ENCODE measurements around the gene SLC25A25.

The SLC25A25 gene

DNA sequence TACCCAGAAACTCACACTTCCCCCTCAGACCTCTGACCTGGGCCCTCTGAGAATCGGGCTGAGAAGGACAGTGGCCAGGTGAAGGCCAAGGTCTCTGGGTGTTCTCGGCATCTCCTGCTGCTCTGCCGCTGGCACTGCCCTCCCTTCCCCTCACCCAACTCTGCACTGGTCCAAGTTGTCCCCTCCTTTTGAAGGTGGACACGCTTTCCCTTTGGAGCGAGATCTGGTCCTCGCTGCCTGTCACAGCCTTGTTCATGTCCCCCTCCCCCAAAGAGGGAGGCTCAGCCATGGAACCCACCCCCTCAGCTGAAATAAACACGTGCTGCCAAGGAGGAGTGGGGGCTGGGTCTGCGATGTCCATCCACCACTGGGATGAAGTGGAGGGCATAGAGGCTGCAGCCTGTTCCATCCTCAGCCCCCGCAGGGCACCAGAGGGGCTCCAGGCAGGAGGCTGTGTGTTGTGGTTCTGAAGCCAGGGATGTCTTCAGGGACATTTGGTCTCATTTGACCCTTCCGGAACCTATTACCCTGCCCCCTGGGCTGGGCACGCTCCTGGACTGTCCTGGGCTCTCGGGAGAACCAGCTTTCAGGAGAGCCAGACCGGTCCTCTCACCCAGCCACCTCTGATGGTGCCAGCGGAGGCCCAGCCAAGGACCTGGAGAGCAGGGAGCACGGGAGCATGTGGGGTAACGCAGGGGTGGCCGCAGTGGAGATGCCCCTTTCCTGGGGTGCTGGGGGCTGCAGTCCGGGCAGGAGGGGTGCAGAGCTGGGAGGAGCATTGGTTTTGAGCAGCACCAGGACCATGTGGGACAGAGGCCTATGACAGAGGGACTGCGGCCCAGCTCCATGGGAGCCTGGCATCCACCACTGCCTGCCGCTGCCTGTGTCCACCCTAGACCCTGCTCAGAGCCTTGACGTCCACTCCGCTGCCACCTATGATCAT, 76.5 kb downstream of the SLC25A25 start:
- H3K4me1 ChIP-seq (ENCODE audit: control insufficient read depth, insufficient read depth, low read length) = peaks cover 37% of the 10 kb centered on the region

GRCh38 chr9:128145536-128145935, 77.5 kb downstream of the SLC25A25 start:
- no peak overlapping the region for H3K9ac ChIP-seq (ENCODE audit: low read length)
- no peak overlapping the region for H3K4me3 ChIP-seq (ENCODE audit: low read length)
- peaks cover 48% of the 10 kb centered on the region for H3K4me1 ChIP-seq (ENCODE audit: control insufficient read depth, insufficient read depth, low read length)
- H3K9me3 ChIP-seq (ENCODE audit: control insufficient read depth, low read length) = no peaks in the 10 kb centered on the region
- no peaks in the 10 kb centered on the region for H3K27me3 ChIP-seq (ENCODE audit: control insufficient read depth, insufficient read depth, low read length)
- no peaks in the 10 kb centered on the region for H3K36me3 ChIP-seq (ENCODE audit: control insufficient read depth, insufficient read depth, low read length)

More for the DNA sequence above, 76.5 kb downstream of the SLC25A25 start:
- H3K4me3 ChIP-seq (ENCODE audit: low read length) = no peak overlapping the region
- no peak overlapping the region for H3K9ac ChIP-seq (ENCODE audit: low read length)
- no peaks in the 10 kb centered on the region for H3K27me3 ChIP-seq (ENCODE audit: control insufficient read depth, insufficient read depth, low read length)
- no peaks in the 10 kb centered on the region for H3K36me3 ChIP-seq (ENCODE audit: control insufficient read depth, insufficient read depth, low read length)
- H3K9me3 ChIP-seq (ENCODE audit: control insufficient read depth, low read length) = no peaks in the 10 kb centered on the region

- Histone ChIP-seq H3K36me3 (ENCODE audit: control insufficient read depth, insufficient read depth, low read length) (no peaks in the 10 kb centered on the region), H3K9me3 (ENCODE audit: control insufficient read depth, low read length) (no peaks in the 10 kb centered on the region), H3K4me1 (ENCODE audit: control insufficient read depth, insufficient read depth, low read length) (peaks cover 52% of the 10 kb centered on the region), H3K27me3 (ENCODE audit: control insufficient read depth, insufficient read depth, low read length) (no peaks in the 10 kb centered on the region), H3K4me3 (ENCODE audit: low read length) (no peak overlapping the region), H3K9ac (ENCODE audit: low read length) (no peak overlapping the region)
Observed at GRCh38 chr9:128145951-128146351, 77.9 kb downstream of the SLC25A25 start.

DNA sequence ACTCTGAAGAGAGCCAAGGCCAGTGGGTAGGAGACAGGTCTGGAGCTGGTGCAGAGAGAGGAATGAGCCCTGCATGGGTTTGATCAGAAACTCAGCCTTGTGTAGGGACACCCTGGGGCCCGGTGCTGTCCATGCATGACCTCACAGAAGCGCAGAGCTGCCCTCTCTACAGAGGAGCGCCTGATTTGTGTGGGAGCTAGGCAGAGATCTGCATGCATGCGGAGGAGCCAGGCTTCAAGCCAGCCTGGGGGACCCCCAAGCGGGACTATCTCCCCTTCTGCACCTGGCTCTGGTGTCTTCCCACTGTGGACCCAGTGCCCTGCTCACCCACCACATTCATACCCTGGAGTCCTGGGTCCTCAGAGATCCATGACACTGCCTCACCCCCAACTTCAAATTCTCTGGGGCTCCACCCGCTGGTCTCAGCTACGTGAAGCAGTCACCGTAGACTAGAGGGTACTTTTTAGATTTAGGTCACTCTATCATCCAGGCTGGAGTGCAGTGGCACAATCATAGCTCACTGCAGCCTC, 78.6 kb downstream of the SLC25A25 start:
- no peak overlapping the region for H3K9ac ChIP-seq (ENCODE audit: low read length)
- H3K4me1 ChIP-seq (ENCODE audit: control insufficient read depth, insufficient read depth, low read length) = peaks cover 56% of the 10 kb centered on the region
- no peak overlapping the region for H3K4me3 ChIP-seq (ENCODE audit: low read length)
- no peaks in the 10 kb centered on the region for H3K36me3 ChIP-seq (ENCODE audit: control insufficient read depth, insufficient read depth, low read length)
- no peaks in the 10 kb centered on the region for H3K9me3 ChIP-seq (ENCODE audit: control insufficient read depth, low read length)
- H3K27me3 ChIP-seq (ENCODE audit: control insufficient read depth, insufficient read depth, low read length) = no peaks in the 10 kb centered on the region

DNA sequence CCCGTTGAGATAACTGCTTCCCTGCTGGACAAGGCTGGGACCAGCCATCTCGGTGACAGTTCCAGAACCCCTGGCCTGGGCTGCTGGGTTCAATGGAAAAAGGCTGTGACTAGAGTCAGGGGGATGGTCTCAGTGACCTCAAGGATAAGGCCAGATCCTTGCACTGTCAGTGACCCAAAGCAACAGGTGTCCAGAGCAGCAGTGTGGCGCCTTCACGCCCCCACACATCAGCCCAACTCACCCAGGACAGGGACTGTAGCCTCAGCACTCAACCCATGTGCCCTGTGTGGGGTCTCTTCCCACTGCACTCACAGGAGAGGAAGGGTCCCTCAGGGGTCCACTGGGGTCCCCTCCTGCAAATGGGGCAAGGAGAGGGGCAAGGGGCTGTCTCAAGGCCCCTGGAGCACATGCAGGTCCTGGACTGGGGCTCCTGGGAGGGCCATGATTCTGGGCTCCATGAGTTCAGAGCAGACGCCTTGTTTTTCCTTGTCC, 80.5 kb downstream of the SLC25A25 start:
- no peak overlapping the region for H3K4me3 ChIP-seq (ENCODE audit: low read length)
- no peaks in the 10 kb centered on the region for H3K27me3 ChIP-seq (ENCODE audit: control insufficient read depth, insufficient read depth, low read length)
- peak overlapping the region; percentile 67 for H3K9ac ChIP-seq (ENCODE audit: low read length)
- H3K9me3 ChIP-seq (ENCODE audit: control insufficient read depth, low read length) = no peaks in the 10 kb centered on the region
- peaks cover 53% of the 10 kb centered on the region for H3K4me1 ChIP-seq (ENCODE audit: control insufficient read depth, insufficient read depth, low read length)
- no peaks in the 10 kb centered on the region for H3K36me3 ChIP-seq (ENCODE audit: control insufficient read depth, insufficient read depth, low read length)

GRCh38 chr9:128149001-128149701, 81.1 kb downstream of the SLC25A25 start, which contains the start of gene LCN2:
LCN2 (plus strand) TSS chr9:128149453; CDS start chr9:128149526, 73 bp downstream.
- Histone ChIP-seq H3K9ac (ENCODE audit: low read length) (peak within 1 kb of the TSS; percentile 67), H3K9me3 (ENCODE audit: control insufficient read depth, low read length) (no peaks in the 10 kb centered on the region), H3K4me3 (ENCODE audit: low read length) (no peak within 1 kb of the TSS), H3K4me1 (ENCODE audit: control insufficient read depth, insufficient read depth, low read length) (peaks cover 47% of the 10 kb centered on the region), H3K27me3 (ENCODE audit: control insufficient read depth, insufficient read depth, low read length) (no peaks in the 10 kb centered on the region), H3K36me3 (ENCODE audit: control insufficient read depth, insufficient read depth, low read length) (no peaks in the 10 kb centered on the region)

DNA sequence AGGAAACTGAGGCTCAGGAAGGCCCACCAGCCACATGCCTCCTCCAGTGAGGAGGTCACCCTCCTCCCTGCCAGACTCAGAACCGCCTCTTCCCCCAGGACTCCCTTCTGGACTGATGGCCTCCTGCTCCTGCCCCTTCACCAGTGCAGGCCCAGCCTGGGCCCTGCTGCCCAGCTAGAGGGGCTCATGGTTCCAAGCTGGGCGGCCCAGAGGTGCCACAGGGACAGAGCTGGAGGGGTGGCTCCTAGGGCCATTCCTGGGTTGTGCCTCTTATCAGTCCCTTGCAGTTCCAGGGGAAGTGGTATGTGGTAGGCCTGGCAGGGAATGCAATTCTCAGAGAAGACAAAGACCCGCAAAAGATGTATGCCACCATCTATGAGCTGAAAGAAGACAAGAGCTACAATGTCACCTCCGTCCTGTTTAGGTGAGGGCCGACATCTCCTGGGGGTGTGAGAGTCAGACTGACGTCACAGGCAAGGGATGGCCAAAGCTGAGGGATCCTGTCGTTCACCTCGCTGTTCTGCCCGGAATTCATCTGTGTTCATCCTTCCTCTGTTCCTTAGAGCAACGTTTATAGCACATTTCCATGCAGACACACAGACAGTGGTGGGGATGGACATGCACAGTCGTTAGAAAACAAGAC, 82.0 kb downstream of the SLC25A25 start:
- H3K9ac ChIP-seq (ENCODE audit: low read length) = peak overlapping the region; percentile 67
- no peaks in the 10 kb centered on the region for H3K9me3 ChIP-seq (ENCODE audit: control insufficient read depth, low read length)
- no peak overlapping the region for H3K4me3 ChIP-seq (ENCODE audit: low read length)
- peaks cover 41% of the 10 kb centered on the region for H3K4me1 ChIP-seq (ENCODE audit: control insufficient read depth, insufficient read depth, low read length)
- H3K27me3 ChIP-seq (ENCODE audit: control insufficient read depth, insufficient read depth, low read length) = no peaks in the 10 kb centered on the region
- no peaks in the 10 kb centered on the region for H3K36me3 ChIP-seq (ENCODE audit: control insufficient read depth, insufficient read depth, low read length)

DNA sequence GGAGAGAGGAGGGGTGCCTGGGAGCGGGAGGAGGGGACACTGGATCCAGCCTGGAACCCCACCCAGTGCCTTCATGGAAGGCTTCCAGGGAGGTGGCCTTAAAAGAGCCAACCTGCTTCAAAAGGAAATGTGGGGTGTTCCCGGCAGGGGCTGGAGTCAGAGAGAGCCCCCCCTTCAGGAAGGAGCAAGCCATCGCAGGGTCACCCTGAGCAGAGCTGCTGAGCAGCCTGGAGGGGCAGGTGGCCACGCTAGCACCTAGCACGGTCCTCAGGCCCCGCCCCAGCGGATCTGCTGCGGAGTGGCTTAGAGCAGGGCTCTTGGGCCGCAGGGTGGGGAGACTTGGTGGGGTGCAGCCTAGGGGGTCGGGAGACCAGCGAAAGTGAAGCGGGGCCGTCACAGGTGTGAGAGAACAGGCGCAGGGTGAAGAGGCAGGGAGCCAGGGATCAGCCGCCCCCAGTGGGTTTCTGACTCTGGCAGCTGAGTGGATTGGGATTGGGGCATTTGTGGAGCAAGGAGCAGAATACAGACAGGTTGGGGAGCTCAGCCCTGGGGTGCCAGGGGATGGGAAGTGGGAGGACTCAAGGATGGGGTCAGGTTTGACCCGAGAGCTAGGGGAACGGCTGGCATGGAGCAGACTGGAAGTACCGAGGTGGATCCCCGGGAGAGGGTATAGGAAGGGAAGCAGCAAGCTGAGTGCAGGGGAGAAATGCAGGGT, 82.7 kb downstream of the SLC25A25 start:
- Histone ChIP-seq H3K27me3 (ENCODE audit: control insufficient read depth, insufficient read depth, low read length) (no peaks in the 10 kb centered on the region), H3K4me3 (ENCODE audit: low read length) (no peak overlapping the region), H3K9ac (ENCODE audit: low read length) (peak overlapping the region; percentile 67), H3K4me1 (ENCODE audit: control insufficient read depth, insufficient read depth, low read length) (peaks cover 37% of the 10 kb centered on the region), H3K9me3 (ENCODE audit: control insufficient read depth, low read length) (no peaks in the 10 kb centered on the region), H3K36me3 (ENCODE audit: control insufficient read depth, insufficient read depth, low read length) (no peaks in the 10 kb centered on the region)

- Histone ChIP-seq H3K9me3 (ENCODE audit: control insufficient read depth, low read length) (no peaks in the 10 kb centered on the region), H3K36me3 (ENCODE audit: control insufficient read depth, insufficient read depth, low read length) (no peaks in the 10 kb centered on the region), H3K4me3 (ENCODE audit: low read length) (no peak overlapping the region), H3K9ac (ENCODE audit: low read length) (peak overlapping the region; percentile 67), H3K27me3 (ENCODE audit: control insufficient read depth, insufficient read depth, low read length) (no peaks in the 10 kb centered on the region), H3K4me1 (ENCODE audit: control insufficient read depth, insufficient read depth, low read length) (peaks cover 36% of the 10 kb centered on the region)
Observed at GRCh38 chr9:128151309-128152132, 83.5 kb downstream of the SLC25A25 start.

DNA sequence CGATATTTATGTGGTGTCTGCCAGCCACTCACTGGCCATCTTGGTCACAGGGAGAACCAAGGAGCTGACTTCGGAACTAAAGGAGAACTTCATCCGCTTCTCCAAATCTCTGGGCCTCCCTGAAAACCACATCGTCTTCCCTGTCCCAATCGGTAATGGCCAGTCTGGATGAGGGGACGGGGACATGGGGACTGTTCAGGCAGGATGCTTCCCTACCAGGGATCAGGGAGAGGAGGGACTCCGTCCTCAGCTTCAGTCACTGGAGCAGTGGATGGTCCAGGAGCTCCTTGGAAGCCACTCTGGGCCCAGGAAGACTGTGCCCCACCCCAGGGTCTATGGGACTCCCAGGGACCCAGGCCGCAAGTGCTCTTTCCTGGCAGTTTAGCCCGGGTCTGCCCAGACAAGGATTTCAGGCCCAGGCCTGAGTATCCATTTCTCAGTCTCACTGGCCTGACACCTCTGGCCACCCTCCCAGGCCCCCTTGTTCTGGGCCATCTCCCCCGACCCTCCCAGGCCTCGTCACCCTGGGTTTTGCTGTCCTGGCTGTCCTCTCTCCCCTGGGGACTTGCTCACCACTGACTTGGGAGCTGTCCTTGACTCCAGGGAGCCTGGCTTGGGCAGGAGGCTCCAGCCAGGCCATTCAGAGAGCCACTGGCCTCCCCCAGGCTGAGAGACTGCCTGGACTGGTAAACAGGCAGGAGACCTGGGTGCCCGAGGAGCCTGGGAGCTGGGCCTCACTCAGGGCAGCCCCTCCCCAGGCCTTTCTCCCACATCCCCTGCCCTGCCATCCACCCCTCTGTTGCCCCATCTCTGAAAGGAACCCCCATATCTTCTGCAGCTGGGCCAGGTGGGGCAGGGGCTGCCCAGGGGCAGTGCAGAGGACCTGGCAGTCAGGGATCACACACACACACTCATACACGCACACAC, 84.4 kb downstream of the SLC25A25 start:
- Histone ChIP-seq H3K4me1 (ENCODE audit: control insufficient read depth, insufficient read depth, low read length) (peaks cover 36% of the 10 kb centered on the region), H3K9ac (ENCODE audit: low read length) (no peak overlapping the region), H3K4me3 (ENCODE audit: low read length) (no peak overlapping the region), H3K36me3 (ENCODE audit: control insufficient read depth, insufficient read depth, low read length) (no peaks in the 10 kb centered on the region), H3K9me3 (ENCODE audit: control insufficient read depth, low read length) (no peaks in the 10 kb centered on the region), H3K27me3 (ENCODE audit: control insufficient read depth, insufficient read depth, low read length) (no peaks in the 10 kb centered on the region)

Data from mucosa of stomach (tissue), 1 donor.